ENCODE data around the gene MUTYH. TPM values are rescaled to one million over a fixed set of nuclear protein-coding genes. Genes with fewer than 3 reads are reported as not detected.

Gene MUTYH
- total RNA-seq, 1 experiment from 2014 or later, result 26.8 TPM

DNA sequence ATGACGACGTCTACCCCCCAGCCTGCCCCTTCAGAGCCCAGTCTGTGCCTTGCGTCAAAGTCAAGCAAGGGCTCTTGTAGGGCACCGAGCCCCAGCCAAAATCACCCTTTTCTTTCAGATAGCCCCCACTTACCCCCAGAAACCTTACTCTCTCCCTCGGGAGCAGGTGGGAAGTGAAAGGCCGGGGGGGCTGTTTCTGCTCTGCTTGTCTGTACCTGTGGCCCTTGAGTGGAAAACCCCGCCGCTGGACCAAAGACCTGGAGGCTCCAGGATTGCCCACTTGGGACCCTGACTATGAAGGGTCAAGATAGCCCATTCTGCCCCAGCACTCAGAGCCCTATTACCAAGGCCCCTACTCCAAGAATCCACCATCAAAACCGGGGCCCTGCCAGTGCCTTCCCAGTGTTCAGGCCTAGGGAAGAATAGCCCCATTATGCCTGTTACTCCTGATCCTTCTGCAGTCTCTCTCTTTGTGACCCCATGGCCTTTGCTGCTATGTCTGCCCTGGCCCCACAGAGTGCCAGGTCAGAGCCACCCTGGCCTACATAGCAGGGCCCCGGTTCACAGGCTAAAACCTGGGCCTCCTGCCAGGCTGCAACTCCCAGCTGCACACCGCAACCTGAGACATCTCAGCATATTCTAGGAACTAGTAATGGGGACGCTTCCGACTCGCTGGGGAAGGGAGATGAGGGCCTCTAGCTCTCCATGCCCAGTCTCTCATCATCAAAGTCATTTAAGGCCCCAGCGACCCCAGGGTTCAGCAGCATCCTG is 35.7 kb downstream of the MUTYH start:
- Histone ChIP-seq H3K27me3 (replicated peaks; ENCODE audit: insufficient read depth, low read depth, low read length, poor library complexity) (no peaks in the 10 kb centered on the region), H3K4me3 (ENCODE audit: low read depth, low read length, poor library complexity, severe bottlenecking) (peak overlapping the region; percentile 52), H3K36me3 (ENCODE audit: insufficient read depth, low read length, poor library complexity, severe bottlenecking) (no peaks in the 10 kb centered on the region), H3K9me3 (ENCODE audit: low read depth, low read length, poor library complexity, severe bottlenecking) (no peaks in the 10 kb centered on the region), H3K4me1 (ENCODE audit: insufficient read depth, low read length, poor library complexity, severe bottlenecking) (peaks cover 11% of the 10 kb centered on the region), H3K27ac (ENCODE audit: low read depth, low read length, poor library complexity, severe bottlenecking) (peak overlapping the region; percentile 81)
- intact Hi-C loops (cut with micrococcal nuclease; ENCODE audit: unreplicated experiment), result loop anchor here (5.0 to 10.0 kb wide), 4 partner anchors 188 to 570 kb away; partner anchors contain the start of genes BTBD19, DYNLT4, KIF2C and PLK3
- BruUV-seq (replicated peaks), result no TSS peak
- TF ChIP-seq, protein P1, sequence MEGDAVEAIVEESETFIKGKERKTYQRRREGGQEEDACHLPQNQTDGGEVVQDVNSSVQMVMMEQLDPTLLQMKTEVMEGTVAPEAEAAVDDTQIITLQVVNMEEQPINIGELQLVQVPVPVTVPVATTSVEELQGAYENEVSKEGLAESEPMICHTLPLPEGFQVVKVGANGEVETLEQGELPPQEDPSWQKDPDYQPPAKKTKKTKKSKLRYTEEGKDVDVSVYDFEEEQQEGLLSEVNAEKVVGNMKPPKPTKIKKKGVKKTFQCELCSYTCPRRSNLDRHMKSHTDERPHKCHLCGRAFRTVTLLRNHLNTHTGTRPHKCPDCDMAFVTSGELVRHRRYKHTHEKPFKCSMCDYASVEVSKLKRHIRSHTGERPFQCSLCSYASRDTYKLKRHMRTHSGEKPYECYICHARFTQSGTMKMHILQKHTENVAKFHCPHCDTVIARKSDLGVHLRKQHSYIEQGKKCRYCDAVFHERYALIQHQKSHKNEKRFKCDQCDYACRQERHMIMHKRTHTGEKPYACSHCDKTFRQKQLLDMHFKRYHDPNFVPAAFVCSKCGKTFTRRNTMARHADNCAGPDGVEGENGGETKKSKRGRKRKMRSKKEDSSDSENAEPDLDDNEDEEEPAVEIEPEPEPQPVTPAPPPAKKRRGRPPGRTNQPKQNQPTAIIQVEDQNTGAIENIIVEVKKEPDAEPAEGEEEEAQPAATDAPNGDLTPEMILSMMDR (conservative IDR thresholded peaks at IDR 0.05; ENCODE audit: low read depth, low read length), result no peak
- no peak for TF ChIP-seq EZH2 (IDR thresholded peaks at IDR 0.05; ENCODE audit: borderline replicate concordance, low read depth, low read length, poor library complexity, severe bottlenecking)
- ChIA-PET CTCF (no interaction called here), POLR2A (ENCODE audit: low non-redundant PET) (no interaction called here)
- DNase-seq (ENCODE audit: low spot score), result no peak

DNA sequence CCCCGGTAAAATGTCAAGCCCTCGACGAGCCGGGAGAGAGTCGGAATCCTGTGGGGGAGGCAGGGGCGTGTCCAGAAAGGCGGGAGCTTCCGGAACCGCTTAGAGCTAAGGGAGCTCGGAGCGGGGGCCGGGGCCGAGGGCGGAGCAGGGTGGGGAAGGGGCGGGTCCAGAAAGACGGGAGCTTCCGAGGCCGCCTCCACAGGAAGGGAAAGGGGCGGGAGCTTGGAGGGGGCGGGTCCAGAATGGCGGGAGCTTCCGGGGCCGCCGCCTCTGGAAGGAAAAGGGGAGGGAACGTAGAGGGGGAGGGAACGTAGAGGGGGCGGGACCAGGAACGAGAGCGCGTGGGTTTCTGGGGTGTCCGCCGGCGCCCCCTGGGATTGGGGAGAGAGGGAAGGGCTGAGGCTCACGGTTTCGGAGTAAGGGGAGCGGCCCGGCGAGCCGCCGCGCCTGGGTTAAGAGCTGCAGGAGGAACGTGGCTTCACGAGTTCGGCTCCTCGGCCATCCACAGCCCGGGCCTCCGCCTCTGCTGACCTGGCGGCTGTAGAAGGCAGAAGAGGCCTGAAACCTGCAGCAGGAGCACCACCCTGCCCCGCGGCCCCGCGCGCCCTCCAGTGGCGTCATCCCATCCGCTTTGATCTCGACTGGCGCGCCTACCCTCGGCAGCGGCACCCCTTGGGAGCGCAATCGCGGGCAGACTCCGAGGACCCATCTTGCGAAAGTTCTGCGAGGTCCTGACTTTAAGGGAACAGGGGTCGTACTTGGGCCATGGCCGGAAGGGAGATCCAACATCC is 36.5 kb downstream of the MUTYH start:
- Histone ChIP-seq H3K36me3 (ENCODE audit: insufficient read depth, low read length, poor library complexity, severe bottlenecking) (no peaks in the 10 kb centered on the region), H3K9me3 (ENCODE audit: low read depth, low read length, poor library complexity, severe bottlenecking) (no peaks in the 10 kb centered on the region), H3K4me3 (ENCODE audit: low read depth, low read length, poor library complexity, severe bottlenecking) (peak overlapping the region; percentile 52), H3K27ac (ENCODE audit: low read depth, low read length, poor library complexity, severe bottlenecking) (peak overlapping the region; percentile 81), H3K4me1 (ENCODE audit: insufficient read depth, low read length, poor library complexity, severe bottlenecking) (peaks cover 11% of the 10 kb centered on the region), H3K27me3 (replicated peaks; ENCODE audit: insufficient read depth, low read depth, low read length, poor library complexity) (no peaks in the 10 kb centered on the region)
- CTCF ChIA-PET, result interaction anchor here (0.6 to 1.3 kb wide), 22 partner anchors 12 to 605 kb away, joined by 3 to 12 read pairs (median 6); partner anchors contain the start of genes MUTYH, PLK3, TOE1 and UROD
- POLR2A ChIA-PET (ENCODE audit: low non-redundant PET), result interaction anchor here (0.6 to 0.8 kb wide), 5 partner anchors 26 to 293 kb away, joined by 6 to 15 read pairs (median 10); partner anchors contain the start of gene PRDX1
- BruUV-seq (replicated peaks), result TSS peak; percentile 92
- DNase-seq (ENCODE audit: low spot score), result peak; percentile 98
- intact Hi-C loops (cut with micrococcal nuclease; ENCODE audit: unreplicated experiment), result loop anchor here (5.0 to 10.0 kb wide), 4 partner anchors 189 to 569 kb away; partner anchors contain the start of genes BTBD19, DYNLT4, KIF2C and PLK3
- TF ChIP-seq EZH2 (IDR thresholded peaks at IDR 0.05; ENCODE audit: borderline replicate concordance, low read depth, low read length, poor library complexity, severe bottlenecking), result no peak
- TF ChIP-seq, protein P1 (conservative IDR thresholded peaks at IDR 0.05; ENCODE audit: low read depth, low read length), result peak; percentile 83

DNA sequence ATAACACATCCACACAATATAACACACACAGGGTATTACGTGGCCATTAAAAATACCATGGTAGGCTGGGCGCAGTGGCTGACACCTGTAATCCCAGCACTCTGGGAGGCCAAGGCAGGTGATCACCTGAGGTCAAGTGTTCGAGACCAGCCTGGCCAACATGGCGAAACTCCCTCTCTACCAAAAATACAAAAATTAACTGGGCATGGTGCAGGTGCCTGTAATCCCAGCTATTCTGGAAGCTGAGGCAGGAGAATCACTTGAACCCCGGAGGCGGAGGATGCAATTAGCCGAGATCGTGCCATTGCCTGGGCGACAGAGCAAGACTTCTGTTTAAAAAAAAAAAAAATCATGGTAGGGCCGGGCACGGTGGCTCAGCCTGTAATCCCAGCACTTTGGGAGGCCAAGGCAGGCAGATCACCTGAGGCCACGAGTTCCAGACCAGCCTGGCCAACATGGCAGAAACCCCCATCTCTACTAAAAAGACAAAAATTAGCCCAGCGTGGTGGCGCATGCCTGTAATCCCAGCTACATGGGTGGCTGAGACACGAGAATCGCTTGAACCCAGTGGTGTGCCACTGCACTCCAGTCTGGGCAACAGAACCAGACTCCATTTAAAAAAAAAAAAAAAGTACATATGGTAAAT is 37.6 kb downstream of the MUTYH start:
- H3K27me3 ChIP-seq (replicated peaks; ENCODE audit: insufficient read depth, low read depth, low read length, poor library complexity), result no peaks in the 10 kb centered on the region
- TF ChIP-seq, protein P1 (conservative IDR thresholded peaks at IDR 0.05; ENCODE audit: low read depth, low read length), result no peak
- no peak for TF ChIP-seq EZH2 (IDR thresholded peaks at IDR 0.05; ENCODE audit: borderline replicate concordance, low read depth, low read length, poor library complexity, severe bottlenecking)
- no peaks in the 10 kb centered on the region for H3K9me3 ChIP-seq (ENCODE audit: low read depth, low read length, poor library complexity, severe bottlenecking)
- ChIA-PET POLR2A (ENCODE audit: low non-redundant PET) (interaction anchor here (0.6 kb wide), 1 partner anchor 218 kb away, joined by 7 read pairs; no protein-coding TSS in a partner anchor), CTCF (interaction anchor here (0.6 to 1.3 kb wide), 3 partner anchors 12 to 288 kb away, joined by 5 to 8 read pairs (median 7); partner anchors contain the start of gene ZSWIM5)
- peaks cover 11% of the 10 kb centered on the region for H3K4me1 ChIP-seq (ENCODE audit: insufficient read depth, low read length, poor library complexity, severe bottlenecking)
- no peaks in the 10 kb centered on the region for H3K36me3 ChIP-seq (ENCODE audit: insufficient read depth, low read length, poor library complexity, severe bottlenecking)
- H3K4me3 ChIP-seq (ENCODE audit: low read depth, low read length, poor library complexity, severe bottlenecking), result peak overlapping the region; percentile 52
- H3K27ac ChIP-seq (ENCODE audit: low read depth, low read length, poor library complexity, severe bottlenecking), result peak overlapping the region; percentile 77
- BruUV-seq (replicated peaks), result no TSS peak
- intact Hi-C loops (cut with micrococcal nuclease; ENCODE audit: unreplicated experiment), result loop anchor here (5.0 to 10.0 kb wide), 4 partner anchors 190 to 568 kb away; partner anchors contain the start of genes BTBD19, DYNLT4, KIF2C and PLK3
- no peak for DNase-seq (ENCODE audit: low spot score)

All from A673 (cell line).